SK-N-MC (cell line): ENCODE data around the gene METTL16.

ENCODE experiments used
- EZH2 ChIP-seq: fragments of 200-600 bp; sonication (generic); IDR thresholded peaks from one replicate; pipeline ENCODE4 v1.6.1; 2017; ENCODE audit warnings: antibody characterized with exemption
- FOXP2 ChIP-seq: optimal IDR thresholded peaks from 2 replicates; pipeline ENCODE3; 2011; ENCODE audit warnings: mild to moderate bottlenecking, moderate library complexity; ENCODE audit not compliant: insufficient read depth; ENCODE audit errors: extremely low read length, control extremely low read depth
- POLR2AphosphoS5 ChIP-seq: IDR thresholded peaks from 2 replicates; pipeline ENCODE4 v1.6.1; 2012; ENCODE audit warnings: mild to moderate bottlenecking, low read depth, low read length, borderline replicate concordance

DNA sequence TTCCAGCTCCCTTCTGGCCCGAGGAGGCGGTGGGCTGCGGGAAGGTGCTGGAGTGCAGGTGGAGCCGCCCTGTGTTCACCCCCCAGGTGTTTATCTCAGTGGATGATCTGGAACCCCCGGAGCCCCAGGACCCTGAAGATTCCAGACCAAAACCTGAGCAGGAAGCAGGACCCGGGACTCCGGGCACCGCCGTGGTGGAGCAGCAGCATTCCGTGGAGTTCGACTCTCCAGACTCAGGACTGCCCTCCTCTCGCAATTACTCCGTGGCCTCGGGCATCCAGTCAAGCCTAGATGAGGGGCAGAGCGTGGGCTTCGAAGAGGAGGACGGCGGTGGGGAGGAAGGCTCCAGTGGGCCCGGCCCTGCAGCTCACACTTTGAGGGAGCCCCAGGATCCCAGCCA, 136.3 kb downstream of the METTL16 start:
- TF ChIP-seq EZH2: no peak
- TF ChIP-seq POLR2AphosphoS5: no peak
- TF ChIP-seq FOXP2: no peak
